Coronary artery (tissue), 2 donors: Measurements from ENCODE around the gene TSKS.

ENCODE experiments used
- DNase-seq: peaks from one replicate; pipeline ENCODE4 v3.0.0-alpha.2; 2017; ENCODE audit warnings: low spot score
- H3K27ac ChIP-seq, 2 donors: fragments of 200-600 bp; sonication (generic); one replicate each; pipeline ENCODE4 v1.5.1; 2016 to 2019
- H3K4me3 ChIP-seq: fragments of 200-600 bp; sonication (generic); 2 replicates; pipeline ENCODE4 v1.5.1; 2016; ENCODE audit warnings: mild to moderate bottlenecking, moderate library complexity
- CTCF ChIP-seq: fragments of 200-600 bp; sonication (generic); IDR thresholded peaks from one replicate; pipeline ENCODE4 v1.5.1; 2019; ENCODE audit warnings: antibody characterized with exemption

Gene TSKS

DNA sequence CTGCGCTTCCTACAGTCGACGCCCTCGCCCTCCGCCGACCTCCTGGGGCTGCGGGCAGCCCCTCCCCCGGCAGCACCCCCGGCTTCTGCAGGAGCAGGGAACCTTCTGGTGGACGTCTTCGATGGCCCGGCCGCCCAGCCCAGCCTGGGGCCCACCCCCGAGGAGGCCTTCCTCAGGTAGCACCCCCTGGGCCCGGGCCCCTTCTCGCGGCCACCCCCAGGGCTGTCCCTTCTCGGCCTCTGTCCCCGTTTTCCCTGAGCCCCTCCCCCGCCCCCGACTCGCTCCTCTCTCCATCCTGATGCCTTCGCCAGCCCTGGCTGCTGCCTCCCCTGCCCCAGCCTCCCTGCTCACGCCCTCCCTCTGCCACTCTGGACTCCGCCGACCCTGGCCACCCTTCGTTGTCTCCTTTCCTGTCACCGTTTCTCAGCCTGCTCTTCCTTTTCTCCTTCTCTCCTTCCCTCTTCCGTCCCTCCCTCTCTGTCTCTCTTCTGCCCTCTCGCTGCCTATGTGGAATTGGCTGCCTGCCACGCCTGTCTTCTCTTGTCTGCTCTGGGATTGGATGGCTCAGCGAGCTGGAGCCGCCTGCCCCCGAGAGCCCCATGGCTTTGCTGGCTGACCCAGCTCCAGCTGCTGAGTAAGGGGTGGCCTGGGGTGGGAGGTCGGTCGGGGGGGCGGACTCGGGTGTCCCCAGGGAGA, 39.0 kb upstream of the TSKS start:
- Histone ChIP-seq H3K27ac (peak overlapping the region in 1 of 2 donors; percentile 71), H3K4me3 (peak overlapping the region; percentile 65)
- TF ChIP-seq CTCF, result no peak
- DNase-seq, result peak; percentile 93

DNA sequence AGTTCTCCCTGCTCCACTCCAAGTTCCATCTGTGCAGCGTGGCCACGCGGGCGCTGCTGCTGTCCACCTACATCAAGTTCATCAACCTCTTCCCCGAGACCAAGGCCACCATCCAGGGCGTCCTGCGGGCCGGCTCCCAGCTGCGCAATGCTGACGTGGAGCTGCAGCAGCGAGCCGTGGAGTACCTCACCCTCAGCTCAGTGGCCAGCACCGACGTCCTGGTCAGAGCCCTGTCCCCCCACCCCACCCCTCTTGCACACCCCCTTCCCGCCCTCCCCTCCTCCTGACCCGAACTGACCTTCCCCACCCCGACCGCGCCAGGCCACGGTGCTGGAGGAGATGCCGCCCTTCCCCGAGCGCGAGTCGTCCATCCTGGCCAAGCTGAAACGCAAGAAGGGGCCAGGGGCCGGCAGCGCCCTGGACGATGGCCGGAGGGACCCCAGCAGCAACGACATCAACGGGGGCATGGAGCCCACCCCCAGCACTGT, 38.3 kb upstream of the TSKS start:
- TF ChIP-seq CTCF, result no peak
- H3K4me3 ChIP-seq, result peak overlapping the region; percentile 65
- H3K27ac ChIP-seq, result peak overlapping the region in 1 of 2 donors; percentile 71
- DNase-seq, result no peak

DNA sequence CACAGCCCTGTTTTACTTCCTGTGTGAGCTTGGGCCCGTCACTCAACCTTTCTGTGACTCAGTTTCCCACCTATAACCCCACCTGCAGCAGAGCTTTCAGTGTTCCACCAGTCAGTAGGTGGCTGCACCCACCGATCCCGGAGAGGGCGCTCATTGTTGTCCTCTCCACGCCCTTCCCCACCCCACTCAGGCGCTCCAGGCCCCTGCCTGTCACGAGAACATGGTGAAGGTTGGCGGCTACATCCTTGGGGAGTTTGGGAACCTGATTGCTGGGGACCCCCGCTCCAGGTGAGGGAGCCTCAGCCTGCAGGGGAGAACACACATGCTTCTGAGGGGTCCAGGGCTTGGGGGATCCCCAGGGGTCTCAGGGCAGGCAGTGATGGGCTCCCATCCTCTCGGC, 37.7 kb upstream of the TSKS start:
- no peak for DNase-seq
- no peak overlapping the region for H3K27ac ChIP-seq
- no peak overlapping the region for H3K4me3 ChIP-seq
- TF ChIP-seq CTCF, result no peak

DNA sequence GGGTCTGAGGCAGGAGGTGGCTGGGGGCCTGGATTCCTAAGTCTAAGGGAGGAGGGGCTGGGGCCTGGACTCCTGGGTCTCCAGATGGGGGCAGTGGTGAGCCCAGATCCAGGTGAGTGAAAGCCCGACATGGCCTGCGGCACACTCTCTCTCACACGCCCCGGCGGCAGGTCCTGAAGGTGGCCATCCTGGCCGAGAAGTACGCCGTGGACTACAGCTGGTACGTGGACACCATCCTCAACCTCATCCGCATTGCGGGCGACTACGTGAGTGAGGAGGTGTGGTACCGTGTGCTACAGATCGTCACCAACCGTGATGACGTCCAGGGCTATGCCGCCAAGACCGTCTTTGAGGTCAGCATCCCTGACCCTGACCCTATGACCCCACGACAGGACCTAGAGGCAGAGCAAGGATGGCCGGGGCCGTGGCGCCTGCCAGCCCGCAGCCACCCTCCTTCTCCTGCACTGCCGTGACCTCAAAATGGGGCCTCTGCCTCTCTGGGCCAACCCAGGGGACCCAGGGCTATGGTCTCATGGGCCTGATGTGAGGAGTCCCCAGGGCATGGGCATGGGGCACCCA, 36.8 kb upstream of the TSKS start:
- Histone ChIP-seq H3K4me3 (no peak overlapping the region), H3K27ac (no peak overlapping the region)
- no peak for DNase-seq
- TF ChIP-seq CTCF, result no peak

- no peak for DNase-seq
- no peak for TF ChIP-seq CTCF
- Histone ChIP-seq H3K4me3 (no peak overlapping the region), H3K27ac (no peak overlapping the region)
Measured at GRCh38 chr19:49799271-49799797, 36.2 kb upstream of the TSKS start.

DNA sequence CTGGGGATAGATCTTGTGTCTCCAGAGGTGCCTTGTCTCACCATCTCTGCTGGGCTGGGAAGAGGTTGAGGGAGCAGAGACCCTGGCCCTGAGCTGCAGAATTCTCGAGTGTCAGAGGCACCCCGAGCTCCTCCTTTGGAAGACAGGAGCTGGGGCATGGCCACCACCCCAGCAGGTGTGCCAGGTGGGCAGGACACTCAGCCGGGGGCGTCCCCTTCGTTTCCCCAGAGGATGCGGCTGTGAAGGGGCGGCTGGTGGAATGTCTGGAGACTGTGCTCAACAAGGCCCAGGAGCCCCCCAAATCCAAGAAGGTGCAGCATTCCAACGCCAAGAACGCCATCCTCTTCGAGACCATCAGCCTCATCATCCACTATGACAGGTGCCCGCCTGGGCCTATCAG, 35.5 kb upstream of the TSKS start:
- no peak for DNase-seq
- TF ChIP-seq CTCF, result no peak
- no peak overlapping the region for H3K4me3 ChIP-seq
- no peak overlapping the region for H3K27ac ChIP-seq

DNA sequence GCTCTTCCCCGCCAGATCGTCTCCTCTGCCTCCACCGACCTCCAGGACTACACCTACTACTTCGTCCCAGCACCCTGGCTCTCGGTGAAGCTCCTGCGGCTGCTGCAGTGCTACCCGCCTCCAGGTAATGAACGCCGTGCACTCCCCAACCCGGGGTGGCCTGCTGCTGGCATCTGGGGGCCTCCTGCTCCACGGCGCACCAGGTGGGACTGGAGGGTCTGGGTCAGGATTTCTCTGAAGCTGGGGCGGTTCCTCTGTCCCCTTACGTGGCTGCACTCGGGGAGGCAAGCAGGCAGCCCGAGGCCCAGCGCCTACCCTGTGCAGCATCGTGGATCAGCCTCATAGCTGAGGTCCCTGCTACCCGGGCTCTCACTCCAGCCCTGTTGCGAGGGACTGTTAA, 32.5 kb upstream of the TSKS start:
- H3K4me3 ChIP-seq, result no peak overlapping the region
- no peak for TF ChIP-seq CTCF
- no peak for DNase-seq

More for the DNA sequence above, 32.5 kb upstream of the TSKS start:
- no peak overlapping the region for H3K27ac ChIP-seq
